Frontal cortex (tissue), 4 donors: ENCODE results near the gene PTK7. TPM values are rescaled to one million over a fixed set of nuclear protein-coding genes. Genes with fewer than 3 reads are reported as not detected.
"Not testable (repeated sequence)": the region's sequence is repeated elsewhere in the genome, so short reads cannot be mapped to it uniquely, and the experiment has no call there.

ENCODE experiments used
- DNase-seq, 2 donors: peaks; one replicate each; pipeline ENCODE4 v3.0.0; 2012; ENCODE audit warnings: low spot score in 2 of 2
- FAIRE-seq: peaks from 2 replicates; lab custom pipeline; 2012; peaks lifted over from hg19 to GRCh38; lab: Jason Lieb, UNC
- total RNA-seq: library from RNA; depleted of rRNA; stranded (reverse); fragments of >200 nt; gene quantifications from one replicate; pipeline ENCODE4 v1.2.3, GENCODE V29; 2014
- donor health status: control.
- donor health status: control.
- donor health status: control.

The PTK7 gene
- total RNA-seq, 1 donor from 2014 or later, result 16.7 TPM

- FAIRE-seq, DNase-seq: not testable (repeated sequence)
Measured at GRCh38 chr6:43081922-43082321, 5.8 kb downstream of the PTK7 start.

- FAIRE-seq (no peak), DNase-seq (no peak)
Measured at GRCh38 chr6:43082806-43083655, 6.9 kb downstream of the PTK7 start.

- no peak for FAIRE-seq
- no peak for DNase-seq
Measured at GRCh38 chr6:43086022-43086658, 10.0 kb downstream of the PTK7 start.

GRCh38 chr6:43088654-43089056 lies 12.5 kb downstream of the PTK7 start:
- DNase-seq, result no peak

GRCh38 chr6:43089467-43089866 lies 13.4 kb downstream of the PTK7 start:
- no peak for FAIRE-seq

More at GRCh38 chr6:43088654-43089056, 12.5 kb downstream of the PTK7 start:
- FAIRE-seq, result no peak

GRCh38 chr6:43089874-43090558 lies 13.9 kb downstream of the PTK7 start:
- no peak for FAIRE-seq
- no peak for DNase-seq

More at GRCh38 chr6:43089467-43089866, 13.4 kb downstream of the PTK7 start:
- no peak for DNase-seq

GRCh38 chr6:43090559-43090956 lies 14.4 kb downstream of the PTK7 start:
- DNase-seq (no peak), FAIRE-seq (no peak)

GRCh38 chr6:43091020-43091419 lies 14.9 kb downstream of the PTK7 start:
- FAIRE-seq, result no peak
- DNase-seq, result no peak

- no peak for FAIRE-seq
Measured at GRCh38 chr6:43091436-43091991, 15.4 kb downstream of the PTK7 start.

GRCh38 chr6:43092635-43093034 lies 16.5 kb downstream of the PTK7 start:
- DNase-seq, result no peak
- no peak for FAIRE-seq

More at GRCh38 chr6:43091436-43091991, 15.4 kb downstream of the PTK7 start:
- DNase-seq, result no peak

- FAIRE-seq, result no peak
- DNase-seq, result no peak
Measured at GRCh38 chr6:43093436-43094289, 17.5 kb downstream of the PTK7 start.

- FAIRE-seq, result no peak
- no peak for DNase-seq
Measured at GRCh38 chr6:43095939-43096338, 19.8 kb downstream of the PTK7 start.

- FAIRE-seq (no peak), DNase-seq (no peak)
Measured at GRCh38 chr6:43096451-43097097, 20.5 kb downstream of the PTK7 start.

- no peak for FAIRE-seq
- DNase-seq, result no peak
Measured at GRCh38 chr6:43097098-43097489, 21.0 kb downstream of the PTK7 start.

GRCh38 chr6:43097502-43097901 lies 21.4 kb downstream of the PTK7 start:
- FAIRE-seq (no peak), DNase-seq (no peak)

GRCh38 chr6:43101497-43101896 lies 25.4 kb downstream of the PTK7 start:
- DNase-seq (no peak), FAIRE-seq (no peak)

GRCh38 chr6:43103253-43103876 lies 27.3 kb downstream of the PTK7 start:
- no peak for DNase-seq
- no peak for FAIRE-seq

GRCh38 chr6:43105538-43106222 lies 29.6 kb downstream of the PTK7 start:
- DNase-seq (no peak), FAIRE-seq (no peak)
